Endothelial cell of umbilical vein (primary cell): ENCODE results near the gene NOP16.

ENCODE experiments used
- CTCF ChIP-seq, 2 donors: IDR thresholded peaks; 1 replicate in 1 of 2; 2 replicates in 1 of 2; pipeline ENCODE4 v1.5.1; 2011; ENCODE audit warnings: low read length in 2 of 2, mild to moderate bottlenecking in 2 of 2, moderate library complexity in 2 of 2, control low read depth in 1 of 2, inconsistent platforms in 1 of 2, low read depth in 1 of 2; ENCODE audit not compliant: insufficient read depth in 1 of 2; ENCODE audit errors: extremely low read depth in 1 of 2
- JUN ChIP-seq: IDR thresholded peaks from 2 replicates; pipeline ENCODE4 v1.6.1; 2011; ENCODE audit warnings: borderline replicate concordance, low read depth; ENCODE audit not compliant: insufficient read length, insufficient read depth
- MAX ChIP-seq: IDR thresholded peaks from 2 replicates; pipeline ENCODE4 v1.6.1; 2011; ENCODE audit not compliant: insufficient read depth, insufficient read length
- POLR2A ChIP-seq: IDR thresholded peaks from 2 replicates; pipeline ENCODE4 v1.6.1; 2012; ENCODE audit warnings: low read depth, mild to moderate bottlenecking, control low read depth, low read length
- POLR2AphosphoS5 ChIP-seq: IDR thresholded peaks from 2 replicates; pipeline ENCODE4 v1.6.1; 2012; ENCODE audit warnings: low read depth, mild to moderate bottlenecking, control low read depth, low read length, moderate library complexity; ENCODE audit not compliant: insufficient read depth

GRCh38 chr5:176339304-176339703, 49.1 kb downstream of the NOP16 start:
- TF ChIP-seq POLR2A (no peak), POLR2AphosphoS5 (no peak), MAX (no peak), JUN (no peak), CTCF (IDR thresholded peaks at IDR 0.05; ENCODE audit: extremely low read depth in 1 of 2, insufficient read depth in 1 of 2, low read depth in 1 of 2, low read length in 2 of 2) (no peak)
